H9 (cell line): ENCODE results near the gene MTURN. TPM values are rescaled to one million over a fixed set of nuclear protein-coding genes. Genes with fewer than 3 reads are reported as not detected.

Experiments used
- DNase-seq: peaks from one replicate; pipeline ENCODE4 v3.0.0-alpha.2; 2017
- H2AFZ ChIP-seq: one replicate; pipeline ENCODE4 v1.6.1; 2013; ENCODE audit warnings: mild to moderate bottlenecking, low read length, control low read depth, moderate library complexity
- H2AK5ac ChIP-seq: 2 replicates; pipeline ENCODE4 v1.6.1; 2013; ENCODE audit warnings: low read length, control low read depth, mixed read lengths; ENCODE audit not compliant: insufficient read length
- H2BK120ac ChIP-seq: one replicate; pipeline ENCODE4 v1.6.1; 2013; ENCODE audit warnings: low read depth, mild to moderate bottlenecking, low read length, control low read depth, inconsistent platforms; ENCODE audit not compliant: poor library complexity, severe bottlenecking
- H2BK12ac ChIP-seq: 2 replicates; pipeline ENCODE4 v1.6.1; 2013; ENCODE audit warnings: low read length, control low read depth, mixed read lengths, low read depth; ENCODE audit not compliant: insufficient read length
- H2BK15ac ChIP-seq: 2 replicates; pipeline ENCODE4 v1.6.1; 2013; ENCODE audit warnings: low read depth, low read length, control low read depth
- H2BK20ac ChIP-seq: one replicate; pipeline ENCODE4 v1.6.1; 2013; ENCODE audit warnings: low read depth, mild to moderate bottlenecking, low read length, control low read depth, inconsistent platforms; ENCODE audit not compliant: poor library complexity, severe bottlenecking
- H2BK5ac ChIP-seq: 2 replicates; pipeline ENCODE4 v1.6.1; 2013; ENCODE audit warnings: low read length, control low read depth, mixed read lengths; ENCODE audit not compliant: insufficient read length
- H3K14ac ChIP-seq: 2 replicates; pipeline ENCODE4 v1.6.1; 2013; ENCODE audit warnings: low read length, control low read depth; ENCODE audit not compliant: insufficient read depth
- H3K18ac ChIP-seq: 2 replicates; pipeline ENCODE4 v1.6.1; 2013; ENCODE audit warnings: low read depth, mild to moderate bottlenecking, mixed read lengths, low read length, control low read depth; ENCODE audit not compliant: insufficient read length
- H3K23ac ChIP-seq: 2 replicates; pipeline ENCODE4 v1.6.1; 2013; ENCODE audit warnings: low read length, control low read depth, mixed read lengths, low read depth; ENCODE audit not compliant: insufficient read length
- H3K23me2 ChIP-seq: 2 replicates; pipeline ENCODE4 v1.6.1; 2013; ENCODE audit warnings: low read depth, mild to moderate bottlenecking, mixed read lengths, low read length, control low read depth; ENCODE audit not compliant: insufficient read length, poor library complexity, severe bottlenecking
- H3K27ac ChIP-seq: 2 replicates; pipeline ENCODE4 v1.5.1; 2013; ENCODE audit warnings: low read length, control low read depth, mixed read lengths, low read depth; ENCODE audit not compliant: insufficient read length
- H3K27me3 ChIP-seq: 2 replicates; pipeline ENCODE4 v1.6.1; 2013; ENCODE audit warnings: low read length, control low read depth, inconsistent platforms; ENCODE audit not compliant: insufficient read depth
- H3K4ac ChIP-seq: 2 replicates; pipeline ENCODE4 v1.6.1; 2013; ENCODE audit warnings: low read depth, mild to moderate bottlenecking, control low read depth, inconsistent platforms, low read length, moderate library complexity
- H3K4me1 ChIP-seq: 2 replicates; pipeline ENCODE4 v1.6.1; 2013; ENCODE audit warnings: low read length, control low read depth, inconsistent platforms; ENCODE audit not compliant: insufficient read depth
- H3K4me2 ChIP-seq: 2 replicates; pipeline ENCODE4 v1.6.1; 2013; ENCODE audit warnings: low read length, control low read depth, mixed read lengths; ENCODE audit not compliant: insufficient read length, insufficient read depth
- H3K56ac ChIP-seq: 2 replicates; pipeline ENCODE4 v1.6.1; 2013; ENCODE audit warnings: low read depth, mild to moderate bottlenecking, mixed read lengths, low read length, control low read depth; ENCODE audit not compliant: insufficient read length
- H3K79me1 ChIP-seq: 2 replicates; pipeline ENCODE4 v1.6.1; 2013; ENCODE audit warnings: low read depth, mild to moderate bottlenecking, moderate library complexity, low read length, control low read depth, inconsistent platforms; ENCODE audit not compliant: insufficient read depth, poor library complexity, severe bottlenecking
- H3K79me2 ChIP-seq: 2 replicates; pipeline ENCODE4 v1.6.1; 2013; ENCODE audit warnings: low read length, control low read depth, inconsistent platforms; ENCODE audit not compliant: insufficient read depth
- H3K9ac ChIP-seq: 2 replicates; pipeline ENCODE4 v1.6.1; 2013; ENCODE audit warnings: low read length, control low read depth, mixed read lengths; ENCODE audit not compliant: insufficient read length; ENCODE audit errors: extremely low read depth
- H3K9me3 ChIP-seq: one replicate; pipeline ENCODE4 v1.6.1; 2013; ENCODE audit warnings: low read depth, low read length, inconsistent platforms; ENCODE audit not compliant: control insufficient read depth
- H3T11ph ChIP-seq: one replicate; pipeline ENCODE4 v1.6.1; 2013; ENCODE audit warnings: mild to moderate bottlenecking, low read length, control low read depth, inconsistent platforms
- H4K20me1 ChIP-seq: one replicate; pipeline ENCODE4 v1.6.1; 2013; ENCODE audit not compliant: control insufficient read depth, insufficient read length, insufficient read depth
- H4K5ac ChIP-seq: 2 replicates; pipeline ENCODE4 v1.6.1; 2013; ENCODE audit warnings: low read depth, mild to moderate bottlenecking, mixed read lengths, low read length, control low read depth; ENCODE audit not compliant: insufficient read length
- H4K8ac ChIP-seq: replicated peaks from 2 replicates; pipeline ENCODE4 v1.6.1; 2013; ENCODE audit warnings: low read length, control low read depth, mixed read lengths, low read depth; ENCODE audit not compliant: insufficient read length
- H4K91ac ChIP-seq: 2 replicates; pipeline ENCODE4 v1.6.1; 2013; ENCODE audit warnings: low read depth, mild to moderate bottlenecking, moderate library complexity, mixed read lengths, low read length, control low read depth; ENCODE audit not compliant: insufficient read length
- H3K27ac Mint-ChIP-seq, 3 experiments: 2 replicates in 2 of 3; 3 replicates in 1 of 3; pipeline ENCODE4 v1.8.0; 2020 to 2021; ENCODE audit warnings: mixed read lengths in 3 of 3, mild to moderate bottlenecking in 1 of 3, moderate library complexity in 1 of 3
- H3K27me3 Mint-ChIP-seq: 2 replicates; pipeline ENCODE4 v1.8.0; 2021; ENCODE audit warnings: low read depth, mild to moderate bottlenecking, moderate library complexity, mixed read lengths
- H3K36me3 Mint-ChIP-seq, 3 experiments: 2 replicates in 2 of 3; 3 replicates in 1 of 3; pipeline ENCODE4 v1.8.0; 2020 to 2021; ENCODE audit warnings: low read depth in 3 of 3, mixed read lengths in 3 of 3; ENCODE audit not compliant: insufficient read depth in 1 of 3
- H3K4me1 Mint-ChIP-seq, 2 experiments: 2 replicates each; pipeline ENCODE4 v1.8.0; 2020; ENCODE audit warnings: mixed read lengths in 2 of 2
- H3K4me3 Mint-ChIP-seq, 2 experiments: 2 replicates in 1 of 2; 3 replicates in 1 of 2; pipeline ENCODE4 v1.8.0; 2020 to 2021; ENCODE audit warnings: mild to moderate bottlenecking in 2 of 2, mixed read lengths in 2 of 2, moderate library complexity in 1 of 2
- H3K9me3 Mint-ChIP-seq, 2 experiments: 2 replicates in 1 of 2; 3 replicates in 1 of 2; pipeline ENCODE4 v1.8.0; 2020; ENCODE audit warnings: mild to moderate bottlenecking in 2 of 2, mixed read lengths in 2 of 2, moderate library complexity in 1 of 2
- CTCF ChIP-seq: fragments of 200-600 bp; sonication (generic); conservative IDR thresholded peaks from 3 replicates; pipeline ENCODE4 v1.8.0; 2021; ENCODE audit warnings: antibody characterized with exemption, mild to moderate bottlenecking
- WGBS: extraction: QIAGEN DNeasy Blood & Tissue Kit; methylation state at CpG from one replicate; pipeline ENCODE4 v1.1.7; 2013; ENCODE audit warnings: missing lambda C conversion rate, low lambda C conversion rate, mixed read lengths; ENCODE audit not compliant: insufficient read length; ENCODE audit errors: extremely low coverage; 5-methylcytosine and 5-hydroxymethylcytosine counted together
- total RNA-seq: library from RNA; stranded (reverse); gene quantifications from 2 replicates; pipeline ENCODE4 v1.2.1, GENCODE V29; 2021

The MTURN gene
- total RNA-seq, 1 experiment from 2014 or later: 3.4 TPM

- H3K9ac ChIP-seq: no peak overlapping the region
- Mint-ChIP-seq H3K27ac (no peak overlapping the region), H3K36me3 (no peaks in the 10 kb centered on the region; a peak in 1 of 7 replicates), H3K9me3 (no peaks in the 10 kb centered on the region), H3K4me1 (peaks cover 41 to 44% of the 10 kb centered on the region in 2 experiments), H3K27me3 (peaks cover 36% of the 10 kb centered on the region), H3K4me3 (no peak overlapping the region)
- no peaks in the 10 kb centered on the region for H3K23me2 ChIP-seq
- no peak overlapping the region for H2AFZ ChIP-seq
- H3K27ac ChIP-seq: no peak overlapping the region
- no peaks in the 10 kb centered on the region for H3K9me3 ChIP-seq
- H3K18ac ChIP-seq: no peak overlapping the region
- H3K4me2 ChIP-seq: no peak overlapping the region
- H3K79me2 ChIP-seq: no peaks in the 10 kb centered on the region
- no peak overlapping the region for H2BK5ac ChIP-seq
- no peaks in the 10 kb centered on the region; the same call in 1 of the 2 replicates for H3K27me3 ChIP-seq
- H3K79me1 ChIP-seq: no peaks in the 10 kb centered on the region
- DNase-seq: no peak
- H3K56ac ChIP-seq: no peak overlapping the region
- TF ChIP-seq CTCF: no peak
- no peak overlapping the region for H2BK12ac ChIP-seq
- no peak overlapping the region for H3K23ac ChIP-seq
- no peak overlapping the region for H3T11ph ChIP-seq
- no peak overlapping the region for H3K14ac ChIP-seq
- H2BK15ac ChIP-seq: no peak overlapping the region
- H2AK5ac ChIP-seq: no peak overlapping the region
- H4K8ac ChIP-seq: no peak overlapping the region
- no CpG with 5 or more reads among the region's 9 CpGs for WGBS
- H2BK20ac ChIP-seq: no peak overlapping the region
- no peak overlapping the region for H2BK120ac ChIP-seq
- no peak overlapping the region for H4K91ac ChIP-seq
- no peak overlapping the region for H3K4ac ChIP-seq
- H4K20me1 ChIP-seq: no peaks in the 10 kb centered on the region
- no peak overlapping the region for H4K5ac ChIP-seq
- H3K4me1 ChIP-seq: peaks cover 2% of the 10 kb centered on the region; the same call in 1 of the 2 replicates
Measured at GRCh38 chr7:30171766-30172447, 37.1 kb downstream of the MTURN start.
